ENCODE results near the gene CAMK2D.

DNA sequence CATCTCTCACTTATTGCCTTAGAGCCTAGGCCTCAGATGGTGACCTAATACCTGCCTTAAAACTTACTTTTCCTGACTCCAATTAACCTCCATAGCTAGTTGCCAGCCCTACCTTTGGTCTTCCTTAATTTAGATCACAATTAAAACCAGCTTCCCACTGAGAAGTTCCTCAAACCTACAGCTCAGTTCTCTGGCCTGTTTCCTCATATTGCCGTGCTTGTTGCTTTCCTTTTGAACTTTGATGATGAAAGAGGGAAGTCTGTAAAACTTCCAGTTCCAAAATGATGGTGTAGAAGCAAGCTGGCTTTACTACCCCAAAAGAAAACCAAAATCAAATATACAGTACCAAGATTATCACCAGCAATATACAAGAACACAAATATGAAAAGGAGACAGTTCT lies 28.9 kb upstream of the CAMK2D start:
- TF ChIP-seq CTCF (conservative IDR thresholded peaks at IDR 0.05; ENCODE audit: low read length) (no peak), EZH2phosphoT487 (IDR thresholded peaks at IDR 0.05; ENCODE audit: borderline replicate concordance, low read depth, low read length) (no peak)

Data from OCI-LY7 (cell line).